HEK293 (cell line): ENCODE results near the gene TLE3.
A peak's percentile ranks its signal among the peaks of the same experiment; 100 is the strongest.

Experiments used
- HOXA7 ChIP-seq: sonication (generic); formaldehyde crosslinking; IDR thresholded peaks from 2 replicates; pipeline ENCODE4 v1.8.1; 2022; ENCODE audit warnings: missing genetic modification reagents, borderline replicate concordance
- INSM2 ChIP-seq: fragments of 450-650 bp; formaldehyde crosslinking; IDR thresholded peaks from 2 replicates; pipeline ENCODE4 v1.5.1; 2016; ENCODE audit warnings: missing biosample characterization, missing genetic modification characterization
- KLF16 ChIP-seq: fragments of 450-650 bp; formaldehyde crosslinking; IDR thresholded peaks from 2 replicates; pipeline ENCODE4 v1.5.1; 2017; ENCODE audit warnings: missing biosample characterization, missing genetic modification characterization
- PRDM10 ChIP-seq: fragments of 450-650 bp; formaldehyde crosslinking; IDR thresholded peaks from 2 replicates; pipeline ENCODE4 v1.5.1; 2016; ENCODE audit warnings: missing biosample characterization, missing genetic modification characterization
- SETDB1 ChIP-seq: IDR thresholded peaks from one replicate; pipeline ENCODE4 v1.6.1; 2017; ENCODE audit warnings: mild to moderate bottlenecking, low read length, moderate library complexity, mixed read lengths; ENCODE audit not compliant: insufficient read length
- SP3 ChIP-seq: fragments of 450-650 bp; formaldehyde crosslinking; IDR thresholded peaks from 2 replicates; pipeline ENCODE4 v1.5.1; 2016; ENCODE audit warnings: missing biosample characterization, missing genetic modification characterization
- ZBTB17 ChIP-seq: fragments of 450-650 bp; formaldehyde crosslinking; IDR thresholded peaks from 2 replicates; pipeline ENCODE4 v1.5.1; 2016; ENCODE audit warnings: missing biosample characterization, missing genetic modification characterization
- ZFP37 ChIP-seq: fragments of 450-650 bp; formaldehyde crosslinking; IDR thresholded peaks from 2 replicates; pipeline ENCODE4 v1.5.1; 2016; ENCODE audit warnings: missing biosample characterization, missing genetic modification characterization
- ZFP41 ChIP-seq: fragments of 450-650 bp; formaldehyde crosslinking; IDR thresholded peaks from 2 replicates; pipeline ENCODE4 v1.5.1; 2016; ENCODE audit warnings: missing biosample characterization, missing genetic modification characterization, borderline replicate concordance
- ZNF146 ChIP-seq: fragments of 450-650 bp; formaldehyde crosslinking; IDR thresholded peaks from 2 replicates; pipeline ENCODE4 v1.5.1; 2016; ENCODE audit warnings: missing biosample characterization, missing genetic modification characterization
- ZNF169 ChIP-seq: fragments of 450-650 bp; formaldehyde crosslinking; IDR thresholded peaks from 2 replicates; pipeline ENCODE4 v1.5.1; 2016; ENCODE audit warnings: missing biosample characterization, missing genetic modification characterization
- ZNF18 ChIP-seq: fragments of 450-650 bp; formaldehyde crosslinking; IDR thresholded peaks from 2 replicates; pipeline ENCODE4 v1.5.1; 2016; ENCODE audit warnings: missing biosample characterization, missing genetic modification characterization
- ZNF2 ChIP-seq: fragments of 450-650 bp; formaldehyde crosslinking; IDR thresholded peaks from 2 replicates; pipeline ENCODE4 v1.5.1; 2016; ENCODE audit warnings: missing biosample characterization, missing genetic modification characterization
- ZNF221 ChIP-seq: fragments of 450-650 bp; formaldehyde crosslinking; IDR thresholded peaks from 2 replicates; pipeline ENCODE4 v1.5.1; 2017; ENCODE audit warnings: missing biosample characterization, missing genetic modification characterization, borderline replicate concordance
- ZNF274 ChIP-seq, 2 experiments: fragments of 200-500 bp in 1 of 2; fragments of 450-650 bp in 1 of 2; sonication (Bioruptor generic) in 1 of 2; formaldehyde crosslinking in 1 of 2; IDR thresholded peaks; 2 replicates each; pipeline versions ENCODE4 v1.5.1 to v1.6.1; 2014 to 2016; ENCODE audit warnings: borderline replicate concordance in 1 of 2, inconsistent platforms in 1 of 2, low read length in 1 of 2, missing biosample characterization in 1 of 2, missing genetic modification characterization in 1 of 2
- ZNF324 ChIP-seq: fragments of 450-650 bp; formaldehyde crosslinking; IDR thresholded peaks from 2 replicates; pipeline ENCODE4 v1.5.1; 2016; ENCODE audit warnings: missing biosample characterization, missing genetic modification characterization
- ZNF366 ChIP-seq: fragments of 450-650 bp; formaldehyde crosslinking; conservative IDR thresholded peaks from 2 replicates; pipeline ENCODE4 v1.5.1; 2016; ENCODE audit warnings: missing biosample characterization, missing genetic modification characterization
- ZNF391 ChIP-seq: fragments of 450-650 bp; formaldehyde crosslinking; IDR thresholded peaks from 2 replicates; pipeline ENCODE4 v1.5.1; 2016; ENCODE audit warnings: low read depth, missing biosample characterization, missing genetic modification characterization, borderline replicate concordance
- ZNF610 ChIP-seq: fragments of 450-650 bp; formaldehyde crosslinking; IDR thresholded peaks from 2 replicates; pipeline ENCODE4 v1.5.1; 2016; ENCODE audit warnings: missing biosample characterization, missing genetic modification characterization, borderline replicate concordance
- ZNF664 ChIP-seq: fragments of 450-650 bp; formaldehyde crosslinking; IDR thresholded peaks from 2 replicates; pipeline ENCODE4 v1.5.1; 2016; ENCODE audit warnings: missing biosample characterization, missing genetic modification characterization
- ZNF707 ChIP-seq: fragments of 450-650 bp; formaldehyde crosslinking; IDR thresholded peaks from 2 replicates; pipeline ENCODE4 v1.5.1; 2016; ENCODE audit warnings: missing biosample characterization, missing genetic modification characterization
- ZNF76 ChIP-seq: fragments of 450-650 bp; formaldehyde crosslinking; IDR thresholded peaks from 2 replicates; pipeline ENCODE4; 2016; ENCODE audit warnings: low read depth, missing biosample characterization, missing genetic modification characterization, borderline replicate concordance
- ZNF777 ChIP-seq: fragments of 450-650 bp; formaldehyde crosslinking; IDR thresholded peaks from 2 replicates; pipeline ENCODE4 v1.5.1; 2017; ENCODE audit warnings: missing biosample characterization, missing genetic modification characterization, borderline replicate concordance
- ZSCAN30 ChIP-seq: fragments of 450-650 bp; IDR thresholded peaks from 2 replicates; pipeline ENCODE4 v1.5.1; 2018; ENCODE audit warnings: missing biosample characterization, mild to moderate bottlenecking, missing genetic modification characterization, moderate library complexity
- ZSCAN4 ChIP-seq: fragments of 450-650 bp; formaldehyde crosslinking; IDR thresholded peaks from 2 replicates; pipeline ENCODE4 v1.5.1; 2017; ENCODE audit warnings: missing biosample characterization, missing genetic modification characterization
- TF ChIP-seq, protein P1 (sequence below): fragments of 450-650 bp; formaldehyde crosslinking; IDR thresholded peaks from 2 replicates; pipeline ENCODE4 v1.5.1; 2016; ENCODE audit warnings: missing biosample characterization, missing genetic modification characterization
- TF ChIP-seq, protein P2 (sequence below): fragments of 450-650 bp; formaldehyde crosslinking; IDR thresholded peaks from 2 replicates; pipeline ENCODE4 v1.5.1; 2016; ENCODE audit warnings: missing biosample characterization, missing genetic modification characterization

The TLE3 gene

DNA sequence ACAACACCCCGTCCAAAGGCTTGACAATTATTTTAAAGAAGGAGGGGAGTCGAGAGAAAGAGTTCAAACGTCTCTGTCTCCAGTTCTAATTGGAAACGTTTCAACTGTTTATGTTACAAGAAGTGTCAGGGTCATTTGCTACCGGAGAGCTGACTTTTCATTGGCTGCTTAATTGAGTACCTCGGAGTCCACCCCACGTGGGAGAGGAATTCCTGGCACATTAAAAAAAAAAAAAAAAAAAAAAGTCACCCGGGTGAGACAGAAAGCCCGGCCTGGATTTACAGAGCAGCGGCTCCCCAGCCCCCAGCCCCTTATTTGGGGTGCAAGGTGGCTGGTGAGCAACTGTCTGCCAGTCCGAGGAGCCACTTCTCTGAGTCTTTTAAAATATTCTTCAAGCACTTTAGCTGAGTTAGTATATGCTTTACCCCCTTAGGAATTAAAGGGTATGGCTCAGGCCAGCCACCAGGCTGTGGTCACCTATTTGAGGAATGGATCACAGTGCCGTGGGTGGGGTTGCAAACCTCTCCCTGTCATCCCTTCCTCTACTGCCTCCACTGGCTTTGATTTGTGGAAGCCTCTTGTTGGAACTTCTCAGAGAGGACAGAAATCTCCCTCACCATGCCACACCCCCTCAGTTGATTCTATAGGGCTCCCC, 3.9 kb upstream of the TLE3 start (continued):
- TF ChIP-seq, protein P1, sequence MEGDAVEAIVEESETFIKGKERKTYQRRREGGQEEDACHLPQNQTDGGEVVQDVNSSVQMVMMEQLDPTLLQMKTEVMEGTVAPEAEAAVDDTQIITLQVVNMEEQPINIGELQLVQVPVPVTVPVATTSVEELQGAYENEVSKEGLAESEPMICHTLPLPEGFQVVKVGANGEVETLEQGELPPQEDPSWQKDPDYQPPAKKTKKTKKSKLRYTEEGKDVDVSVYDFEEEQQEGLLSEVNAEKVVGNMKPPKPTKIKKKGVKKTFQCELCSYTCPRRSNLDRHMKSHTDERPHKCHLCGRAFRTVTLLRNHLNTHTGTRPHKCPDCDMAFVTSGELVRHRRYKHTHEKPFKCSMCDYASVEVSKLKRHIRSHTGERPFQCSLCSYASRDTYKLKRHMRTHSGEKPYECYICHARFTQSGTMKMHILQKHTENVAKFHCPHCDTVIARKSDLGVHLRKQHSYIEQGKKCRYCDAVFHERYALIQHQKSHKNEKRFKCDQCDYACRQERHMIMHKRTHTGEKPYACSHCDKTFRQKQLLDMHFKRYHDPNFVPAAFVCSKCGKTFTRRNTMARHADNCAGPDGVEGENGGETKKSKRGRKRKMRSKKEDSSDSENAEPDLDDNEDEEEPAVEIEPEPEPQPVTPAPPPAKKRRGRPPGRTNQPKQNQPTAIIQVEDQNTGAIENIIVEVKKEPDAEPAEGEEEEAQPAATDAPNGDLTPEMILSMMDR = no peak
- 0 out of 2 replicates have a peak, but pooled peaks have one; percentile 25 for TF ChIP-seq INSM2 (tag by site-specific recombination)
- peak; percentile 80; the same call in 1 of the 2 replicates for TF ChIP-seq ZBTB17 (tag by site-specific recombination)
- TF ChIP-seq, protein P2, sequence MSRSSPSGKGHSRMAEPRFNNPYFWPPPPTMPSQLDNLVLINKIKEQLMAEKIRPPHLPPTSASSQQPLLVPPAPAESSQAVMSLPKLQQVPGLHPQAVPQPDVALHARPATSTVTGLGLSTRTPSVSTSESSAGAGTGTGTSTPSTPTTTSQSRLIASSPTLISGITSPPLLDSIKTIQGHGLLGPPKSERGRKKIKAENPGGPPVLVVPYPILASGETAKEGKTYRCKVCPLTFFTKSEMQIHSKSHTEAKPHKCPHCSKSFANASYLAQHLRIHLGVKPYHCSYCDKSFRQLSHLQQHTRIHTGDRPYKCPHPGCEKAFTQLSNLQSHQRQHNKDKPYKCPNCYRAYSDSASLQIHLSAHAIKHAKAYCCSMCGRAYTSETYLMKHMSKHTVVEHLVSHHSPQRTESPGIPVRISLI (tag by site-specific recombination) = peak; percentile 99
- TF ChIP-seq ZSCAN30 (tag by site-specific recombination) = no peak
- TF ChIP-seq SP3 = peak; percentile 50
- no peak for TF ChIP-seq ZNF18 (tag by site-specific recombination)
- TF ChIP-seq KLF16 = 0 out of 2 replicates have a peak, but pooled peaks have one; percentile 47
- TF ChIP-seq ZSCAN4 = peak; percentile 13; the same call in 1 of the 2 replicates
- no peak for TF ChIP-seq ZNF76 (tag by site-specific recombination)
- TF ChIP-seq ZNF707 (tag by site-specific recombination) = no peak
- TF ChIP-seq ZFP37 (tag by site-specific recombination) = no peak
- TF ChIP-seq ZNF664 (tag by site-specific recombination) = no peak
- TF ChIP-seq ZNF221 (tag by site-specific recombination) = no peak
- TF ChIP-seq ZNF324 (tag by site-specific recombination) = peak; percentile 46; the same call in 1 of the 2 replicates
- no peak for TF ChIP-seq ZNF169 (tag by site-specific recombination)
- no peak for TF ChIP-seq ZNF777 (tag by site-specific recombination)
- 0 out of 2 replicates have a peak, but pooled peaks have one; percentile 42 for TF ChIP-seq ZNF391
- TF ChIP-seq ZNF2 = 0 out of 2 replicates have a peak, but pooled peaks have one; percentile 36
- no peak for TF ChIP-seq ZNF274 (IDR thresholded peaks at IDR 0.05; ENCODE audit: low read length)
- TF ChIP-seq ZNF274 (tag by site-specific recombination; IDR thresholded peaks at IDR 0.05; ENCODE audit: borderline replicate concordance) = no peak
- TF ChIP-seq ZFP41 (tag by site-specific recombination) = no peak
- peak; percentile 98 for TF ChIP-seq PRDM10
- no peak for TF ChIP-seq HOXA7 (CRISPR knock-in tag)
- peak; percentile 77 for TF ChIP-seq ZNF366
- no peak for TF ChIP-seq ZNF610 (tag by site-specific recombination)
- TF ChIP-seq ZNF146 (tag by site-specific recombination) = no peak
- TF ChIP-seq SETDB1 = no peak
